ENCODE results near the gene CMSS1. TPM values are rescaled to one million over a fixed set of nuclear protein-coding genes. Genes with fewer than 3 reads are reported as not detected.

CMSS1 gene
- total and polyA plus RNA-seq, 3 donors from 2014 or later = 24.6 to 47.9 (median 24.9) TPM

DNA sequence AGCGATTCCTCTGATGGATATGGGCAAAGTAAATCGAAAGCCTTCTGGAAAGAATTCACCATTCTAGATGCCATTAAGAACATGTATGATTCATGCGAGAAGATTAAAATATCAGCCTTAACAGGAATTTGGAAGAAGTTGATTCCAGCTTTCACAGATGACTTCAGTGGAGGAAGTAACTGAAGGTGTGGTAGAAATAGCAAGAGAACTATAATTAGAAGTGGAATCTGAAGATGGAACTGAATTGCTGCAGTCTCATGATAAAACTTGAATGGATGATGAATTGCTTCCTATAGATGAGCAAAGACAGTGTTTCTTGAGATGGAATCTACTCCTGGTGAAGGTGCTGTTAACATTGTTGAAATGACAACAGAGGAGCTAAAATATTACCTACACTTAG is 413.0 kb downstream of the CMSS1 start:
- 88 to 92% methylated on average over 3 of the region's 3 CpGs for WGBS, 2 donors
- no peak for TF ChIP-seq POLR2A (IDR thresholded peaks at IDR 0.05)
- TF ChIP-seq, protein P1, sequence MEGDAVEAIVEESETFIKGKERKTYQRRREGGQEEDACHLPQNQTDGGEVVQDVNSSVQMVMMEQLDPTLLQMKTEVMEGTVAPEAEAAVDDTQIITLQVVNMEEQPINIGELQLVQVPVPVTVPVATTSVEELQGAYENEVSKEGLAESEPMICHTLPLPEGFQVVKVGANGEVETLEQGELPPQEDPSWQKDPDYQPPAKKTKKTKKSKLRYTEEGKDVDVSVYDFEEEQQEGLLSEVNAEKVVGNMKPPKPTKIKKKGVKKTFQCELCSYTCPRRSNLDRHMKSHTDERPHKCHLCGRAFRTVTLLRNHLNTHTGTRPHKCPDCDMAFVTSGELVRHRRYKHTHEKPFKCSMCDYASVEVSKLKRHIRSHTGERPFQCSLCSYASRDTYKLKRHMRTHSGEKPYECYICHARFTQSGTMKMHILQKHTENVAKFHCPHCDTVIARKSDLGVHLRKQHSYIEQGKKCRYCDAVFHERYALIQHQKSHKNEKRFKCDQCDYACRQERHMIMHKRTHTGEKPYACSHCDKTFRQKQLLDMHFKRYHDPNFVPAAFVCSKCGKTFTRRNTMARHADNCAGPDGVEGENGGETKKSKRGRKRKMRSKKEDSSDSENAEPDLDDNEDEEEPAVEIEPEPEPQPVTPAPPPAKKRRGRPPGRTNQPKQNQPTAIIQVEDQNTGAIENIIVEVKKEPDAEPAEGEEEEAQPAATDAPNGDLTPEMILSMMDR (IDR thresholded peaks at IDR 0.05) = no peak
- Histone ChIP-seq H3K4me1 (no peaks in the 10 kb centered on the region), H3K27me3 (no peaks in the 10 kb centered on the region), H3K4me3 (no peak overlapping the region), H3K27ac (no peak overlapping the region), H3K36me3 (ENCODE audit: low read depth, missing control alignments) (no peaks in the 10 kb centered on the region), H3K9me3 (no peaks in the 10 kb centered on the region)
- no peak for DNase-seq
- intact Hi-C loops (cut with DNase I; ENCODE audit: low total_unique reads) = no loop called here

Small RNA genes within 50 kb of the gene (microRNA-seq; reads per million reads assigned to microRNA genes)
- gene MIR3921 (ENCODE audit: borderline number of aligned reads in 2 of 2, borderline replicate concordance in 1 of 2) = 0 reads per million in 2 donors

Small RNA genes within 50 kb of the gene (small RNA-seq; reads per million reads assigned to genes)
- gene MIR3921 = 0 reads per million in 2 donors

Other genes starting within 250 kb of the CMSS1 start
- gene COL8A1, start 179.3 kb upstream of the CMSS1 start, total RNA-seq = 1 to 10 TPM; 1.1 to 1.3 TPM
- gene COL8A1, start 179.3 kb upstream of the CMSS1 start, polyA plus RNA-seq (ENCODE audit: insufficient read depth, low read depth, low replicate concordance) = 11.5 TPM